Natural killer cell (primary cell): ENCODE data around the gene DNAI2. TPM values are rescaled to one million over a fixed set of nuclear protein-coding genes. Genes with fewer than 3 reads are reported as not detected.

Experiments
- ATAC-seq, 3 donors: fragments of 150-1000 bp in 2 of 3; fragments of 200-7000 bp in 1 of 3; cut with Tn5 transposase; 1 replicate in 1 of 3; 2 replicates in 2 of 3; pipeline ENCODE4 v1.10.0; 2021; ENCODE audit warnings: mild to moderate bottlenecking in 2 of 3, moderate library complexity in 2 of 3
- DNase-seq, 2 donors: peaks; one replicate each; pipeline versions ENCODE4 v3.0.0 to v3.0.0-alpha.2; 2013 to 2021; ENCODE audit warnings: mixed read lengths in 1 of 2
- H3K27ac ChIP-seq: one replicate; pipeline ENCODE4 v1.5.1; 2013; ENCODE audit warnings: mild to moderate bottlenecking, low read length
- H3K27me3 ChIP-seq: one replicate; pipeline ENCODE4 v1.6.1; 2013; ENCODE audit warnings: low read length; ENCODE audit not compliant: control insufficient read depth, insufficient read depth
- H3K36me3 ChIP-seq: one replicate; pipeline ENCODE4 v1.6.1; 2013; ENCODE audit warnings: low read length; ENCODE audit not compliant: control insufficient read depth, insufficient read depth
- H3K4me1 ChIP-seq: one replicate; pipeline ENCODE4 v1.6.1; 2013; ENCODE audit warnings: low read length; ENCODE audit not compliant: control insufficient read depth, insufficient read depth
- H3K4me3 ChIP-seq: one replicate; pipeline ENCODE4 v1.5.1; 2013; ENCODE audit warnings: low read length
- H3K9me3 ChIP-seq: one replicate; pipeline ENCODE4 v1.6.1; 2013; ENCODE audit warnings: low read length; ENCODE audit not compliant: control insufficient read depth, insufficient read depth
- H3K27ac Mint-ChIP-seq, 2 donors: one replicate each; pipeline ENCODE4 v1.8.0; 2022; ENCODE audit warnings: mild to moderate bottlenecking in 2 of 2, mixed read lengths in 2 of 2, moderate library complexity in 1 of 2
- H3K27me3 Mint-ChIP-seq, 2 donors: one replicate each; pipeline ENCODE4 v1.8.0; 2022; ENCODE audit warnings: low read depth in 2 of 2, mixed read lengths in 2 of 2
- H3K36me3 Mint-ChIP-seq: one replicate; pipeline ENCODE4 v1.8.0; 2022; ENCODE audit warnings: mixed read lengths
- H3K4me1 Mint-ChIP-seq, 2 donors: one replicate each; pipeline ENCODE4 v1.8.0; 2022; ENCODE audit warnings: mixed read lengths in 2 of 2
- H3K4me3 Mint-ChIP-seq: one replicate; pipeline ENCODE4 v1.8.0; 2022; ENCODE audit warnings: mild to moderate bottlenecking, moderate library complexity, mixed read lengths
- H3K9me3 Mint-ChIP-seq, 2 donors: one replicate each; pipeline ENCODE4 v1.8.0; 2022; ENCODE audit warnings: mixed read lengths in 2 of 2
- CTCF ChIP-seq: fragments of 200-600 bp; IDR thresholded peaks from one replicate; pipeline ENCODE4 v1.8.0; 2022; ENCODE audit warnings: antibody characterized with exemption
- WGBS: methylation state at CpG from one replicate; pipeline ENCODE4 v1.1.7; 2013; ENCODE audit warnings: missing lambda C conversion rate; ENCODE audit not compliant: insufficient coverage; 5-methylcytosine and 5-hydroxymethylcytosine counted together
- intact Hi-C: fragments of 100-400 bp; cut with micrococcal nuclease; formaldehyde crosslinking; loops from one replicate; pipeline ENCODE4 v1.14.2; 2022
- total RNA-seq, 4 donors: library from RNA; stranded (reverse); fragments of 120-200 nt in 1 of 4; gene quantifications; one replicate each; pipeline versions ENCODE4 v1.2.3 to v1.2.4, GENCODE V29; 2013 to 2022

The DNAI2 gene
- total RNA-seq, 3 donors from 2014 or later (not counting 1 experiment from before 2014, with no cell fraction given): 0.35 to 1.8 (median 1.2) TPM

GRCh38 chr17:74340470-74341023 lies 66.5 kb downstream of the DNAI2 start:
- no peaks in the 10 kb centered on the region for H3K9me3 ChIP-seq
- no peaks in the 10 kb centered on the region for H3K36me3 ChIP-seq
- H3K4me3 Mint-ChIP-seq: no peak overlapping the region
- WGBS: 66% methylated on average over 13 of the region's 13 CpGs
- no peak overlapping the region for H3K27ac Mint-ChIP-seq
- H3K4me3 ChIP-seq: no peak overlapping the region
- no peaks in the 10 kb centered on the region for H3K27me3 ChIP-seq
- no peaks in the 10 kb centered on the region for H3K9me3 Mint-ChIP-seq
- peaks cover 0 to 4% of the 10 kb centered on the region in 2 donors for H3K27me3 Mint-ChIP-seq
- H3K4me1 ChIP-seq: no peaks in the 10 kb centered on the region
- intact Hi-C loops: no loop called here
- DNase-seq (no peak), ATAC-seq (no peak)
- no peaks in the 10 kb centered on the region for H3K36me3 Mint-ChIP-seq
- H3K4me1 Mint-ChIP-seq: no peaks in the 10 kb centered on the region
- H3K27ac ChIP-seq: no peak overlapping the region
- no peak for TF ChIP-seq CTCF

GRCh38 chr17:74342224-74342623 lies 68.2 kb downstream of the DNAI2 start:
- H3K36me3 ChIP-seq: no peaks in the 10 kb centered on the region
- 86% methylated on average over 10 of the region's 10 CpGs for WGBS
- no peak for TF ChIP-seq CTCF
- Mint-ChIP-seq H3K36me3 (no peaks in the 10 kb centered on the region), H3K4me1 (no peaks in the 10 kb centered on the region), H3K27ac (no peak overlapping the region), H3K9me3 (no peaks in the 10 kb centered on the region), H3K27me3 (peaks cover 0 to 4% of the 10 kb centered on the region in 2 donors), H3K4me3 (no peak overlapping the region)
- H3K27ac ChIP-seq: no peak overlapping the region
- H3K4me1 ChIP-seq: no peaks in the 10 kb centered on the region
- intact Hi-C loops: no loop called here
- no peak overlapping the region for H3K4me3 ChIP-seq
- DNase-seq: no peak
- ATAC-seq: no peak
- no peaks in the 10 kb centered on the region for H3K9me3 ChIP-seq
- H3K27me3 ChIP-seq: no peaks in the 10 kb centered on the region

- Mint-ChIP-seq H3K36me3 (no peaks in the 10 kb centered on the region), H3K9me3 (no peaks in the 10 kb centered on the region), H3K27ac (no peak overlapping the region), H3K4me1 (no peaks in the 10 kb centered on the region), H3K4me3 (no peak overlapping the region), H3K27me3 (no peaks in the 10 kb centered on the region)
- TF ChIP-seq CTCF: no peak
- DNase-seq (no peak), ATAC-seq (no peak)
- Histone ChIP-seq H3K27me3 (no peaks in the 10 kb centered on the region), H3K4me1 (no peaks in the 10 kb centered on the region), H3K36me3 (no peaks in the 10 kb centered on the region), H3K4me3 (no peak overlapping the region), H3K27ac (no peak overlapping the region), H3K9me3 (no peaks in the 10 kb centered on the region)
- 88% methylated on average over 6 of the region's 8 CpGs for WGBS
- intact Hi-C loops: no loop called here
These were observed 69.1 kb downstream of the DNAI2 start for GRCh38 chr17:74343121-74343520.
